Cortex of kidney (tissue), 1 donor: Measurements from ENCODE around the gene KANSL1.
"Not testable (repeated sequence)": the region's sequence is repeated elsewhere in the genome, so short reads cannot be mapped to it uniquely, and the experiment has no call there.

Experiments
- DNase-seq: peaks from one replicate; lab custom pipeline; 2025; lab: John Stamatoyannopoulos, UW

The KANSL1 gene

GRCh38 chr17:46117117-46117516 is 76.1 kb downstream of the KANSL1 start:
- DNase-seq = no peak

GRCh38 chr17:46115699-46116098 is 77.5 kb downstream of the KANSL1 start:
- no peak for DNase-seq

GRCh38 chr17:46111236-46111635 is 82.0 kb downstream of the KANSL1 start:
- not testable (repeated sequence) for DNase-seq

- DNase-seq = no peak
Observed at GRCh38 chr17:46110219-46110618, 83.0 kb downstream of the KANSL1 start.

GRCh38 chr17:46109603-46110189 is 83.5 kb downstream of the KANSL1 start:
- no peak for DNase-seq

- no peak for DNase-seq
Observed at GRCh38 chr17:46108550-46109110, 84.6 kb downstream of the KANSL1 start.

- no peak for DNase-seq
Observed at GRCh38 chr17:46108120-46108519, 85.1 kb downstream of the KANSL1 start.

- DNase-seq = no peak
Observed at GRCh38 chr17:46106966-46107644, 86.1 kb downstream of the KANSL1 start.

- not testable (repeated sequence) for DNase-seq
Observed at GRCh38 chr17:46102806-46103205, 90.4 kb downstream of the KANSL1 start.

- not testable (repeated sequence) for DNase-seq
Observed at GRCh38 chr17:46101785-46102617, 91.2 kb downstream of the KANSL1 start.

- no peak for DNase-seq
Observed at GRCh38 chr17:46100590-46100989, 92.6 kb downstream of the KANSL1 start.

- no peak for DNase-seq
Observed at GRCh38 chr17:46099865-46100264, 93.4 kb downstream of the KANSL1 start.

GRCh38 chr17:46097497-46097896 is 95.7 kb downstream of the KANSL1 start:
- no peak for DNase-seq

- DNase-seq = no peak
Observed at GRCh38 chr17:46092991-46093390, 100.2 kb downstream of the KANSL1 start.

GRCh38 chr17:46090871-46091270 is 102.4 kb downstream of the KANSL1 start:
- no peak for DNase-seq

- no peak for DNase-seq
Observed at GRCh38 chr17:46089389-46089965, 103.8 kb downstream of the KANSL1 start.

- no peak for DNase-seq
Observed at GRCh38 chr17:46088595-46088994, 104.6 kb downstream of the KANSL1 start.

- DNase-seq = not testable (repeated sequence)
Observed at GRCh38 chr17:46087871-46088270, 105.4 kb downstream of the KANSL1 start.

GRCh38 chr17:46086821-46087220 is 106.4 kb downstream of the KANSL1 start:
- DNase-seq = no peak

GRCh38 chr17:46085522-46085921 is 107.7 kb downstream of the KANSL1 start:
- no peak for DNase-seq

GRCh38 chr17:46082257-46082656 is 111.0 kb downstream of the KANSL1 start:
- DNase-seq = no peak

- DNase-seq = no peak
Observed at GRCh38 chr17:46081018-46081320, 112.3 kb downstream of the KANSL1 start.
